Right ventricle myocardium inferior (tissue), 1 donor: ENCODE results near the gene ATP10A. TPM values are rescaled to one million over a fixed set of nuclear protein-coding genes. Genes with fewer than 3 reads are reported as not detected.

Experiments used
- ATAC-seq: fragments of 200-7000 bp; cut with Tn5 transposase; one replicate; pipeline ENCODE4 v1.9.1; 2020; ENCODE audit warnings: mild to moderate bottlenecking, moderate library complexity
- DNase-seq: peaks from one replicate; pipeline ENCODE4 v3.0.0; 2021; ENCODE audit errors: missing footprints
- intact Hi-C: fragments of 100-400 bp; cut with DNase I; formaldehyde crosslinking; loops from one replicate; pipeline ENCODE4 v1.11.0; 2022
- total RNA-seq: library from RNA; stranded (reverse); fragmentation: NEBNext Ultra II Directional; extraction: Animal tissue kit (Norgen Biotek cat#: 25700); gene quantifications from one replicate; pipeline ENCODE4 v1.2.1, GENCODE V29; 2021
- donor health status: DM: no; HTN: yes; CAD: no; lungs with severe emphysema.

ATP10A gene
- total RNA-seq, 1 donor from 2014 or later: 1.7 TPM

DNA sequence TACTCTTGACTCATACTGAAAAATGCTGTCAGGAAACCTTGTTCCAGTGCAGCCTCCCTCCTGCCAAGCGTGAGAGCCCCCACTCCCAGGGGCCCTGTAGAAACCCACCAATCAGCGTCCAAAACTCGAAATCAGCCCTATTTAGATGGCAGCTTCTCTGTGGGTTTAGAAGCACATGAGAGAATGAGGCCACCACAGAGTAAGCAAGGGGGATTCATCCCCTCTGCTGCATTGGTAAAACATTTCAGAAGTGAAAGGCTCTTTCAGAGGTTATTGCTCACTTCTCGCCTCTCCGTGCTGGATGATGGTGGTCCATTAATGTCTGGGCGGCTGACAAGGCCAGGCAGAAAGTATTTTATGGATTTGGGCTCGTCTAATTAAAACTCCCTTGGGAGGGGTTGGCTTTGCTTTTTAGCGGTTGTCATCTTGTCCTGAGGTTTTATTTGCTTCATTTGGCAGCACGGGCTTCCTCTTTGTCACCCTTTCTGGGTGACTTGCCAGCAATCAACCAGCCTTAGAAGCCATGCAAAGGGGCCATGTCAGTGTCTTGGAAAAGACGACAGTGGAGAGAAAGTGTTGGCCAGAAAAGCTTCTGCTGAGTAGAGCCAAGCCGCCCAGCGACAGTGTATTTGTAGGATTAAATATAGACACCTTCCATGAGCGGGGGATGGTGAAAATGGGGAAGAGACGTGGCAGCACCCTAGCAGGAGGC is 145.5 kb downstream of the ATP10A start:
- DNase-seq (no peak), ATAC-seq (no peak)
- intact Hi-C loops: no loop called here

DNA sequence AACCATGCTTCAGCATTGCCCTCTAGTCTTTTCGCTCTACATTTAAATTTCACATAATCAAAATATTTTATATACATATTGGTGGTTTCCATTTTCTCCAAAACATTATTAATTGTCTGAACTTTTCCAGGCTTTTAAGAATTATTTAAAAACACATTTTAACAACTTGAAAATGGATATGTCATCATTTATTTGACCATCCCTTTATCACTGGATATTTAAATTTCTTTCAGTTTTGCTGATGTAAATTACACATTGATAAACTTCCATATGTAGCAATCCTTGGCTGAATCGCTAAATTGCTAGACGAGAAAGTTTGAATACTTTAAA is 146.0 kb downstream of the ATP10A start:
- ATAC-seq (no peak), DNase-seq (no peak)
- intact Hi-C loops: no loop called here

DNA sequence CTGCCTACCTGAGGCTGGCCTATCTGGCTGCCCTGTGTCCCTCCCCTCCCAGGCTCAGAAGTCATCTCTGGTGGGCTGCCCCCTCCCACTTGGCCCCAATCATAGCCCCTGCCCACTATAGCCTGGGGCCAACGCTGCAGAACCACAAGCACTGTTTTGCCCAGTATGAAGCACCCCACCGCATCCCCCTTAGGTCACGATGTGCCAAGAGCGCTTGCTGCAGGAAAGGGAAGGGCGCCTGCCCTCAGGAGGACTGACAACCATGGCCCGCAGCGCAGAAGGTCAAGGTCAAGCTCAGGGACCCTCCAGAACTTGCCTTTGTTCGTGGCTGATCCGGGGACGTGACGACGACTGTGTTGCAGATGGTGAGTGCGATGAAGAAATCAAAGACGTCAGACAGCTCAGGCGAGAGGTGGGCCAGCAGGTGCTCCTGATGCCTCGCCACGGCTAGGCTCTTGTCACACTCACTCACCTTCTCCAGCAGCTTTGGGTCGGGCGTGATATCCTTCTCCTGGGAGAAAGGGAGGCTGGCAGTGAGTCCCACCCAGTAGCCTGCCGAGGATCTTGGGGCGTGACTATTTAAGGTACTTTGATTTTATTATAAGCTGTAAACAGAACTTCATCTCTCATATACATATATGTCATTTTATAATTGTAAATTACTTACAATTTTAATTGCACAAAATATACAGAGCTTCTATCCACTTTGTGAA is 146.6 kb downstream of the ATP10A start:
- DNase-seq: no peak
- ATAC-seq: no peak
- intact Hi-C loops: no loop called here

DNA sequence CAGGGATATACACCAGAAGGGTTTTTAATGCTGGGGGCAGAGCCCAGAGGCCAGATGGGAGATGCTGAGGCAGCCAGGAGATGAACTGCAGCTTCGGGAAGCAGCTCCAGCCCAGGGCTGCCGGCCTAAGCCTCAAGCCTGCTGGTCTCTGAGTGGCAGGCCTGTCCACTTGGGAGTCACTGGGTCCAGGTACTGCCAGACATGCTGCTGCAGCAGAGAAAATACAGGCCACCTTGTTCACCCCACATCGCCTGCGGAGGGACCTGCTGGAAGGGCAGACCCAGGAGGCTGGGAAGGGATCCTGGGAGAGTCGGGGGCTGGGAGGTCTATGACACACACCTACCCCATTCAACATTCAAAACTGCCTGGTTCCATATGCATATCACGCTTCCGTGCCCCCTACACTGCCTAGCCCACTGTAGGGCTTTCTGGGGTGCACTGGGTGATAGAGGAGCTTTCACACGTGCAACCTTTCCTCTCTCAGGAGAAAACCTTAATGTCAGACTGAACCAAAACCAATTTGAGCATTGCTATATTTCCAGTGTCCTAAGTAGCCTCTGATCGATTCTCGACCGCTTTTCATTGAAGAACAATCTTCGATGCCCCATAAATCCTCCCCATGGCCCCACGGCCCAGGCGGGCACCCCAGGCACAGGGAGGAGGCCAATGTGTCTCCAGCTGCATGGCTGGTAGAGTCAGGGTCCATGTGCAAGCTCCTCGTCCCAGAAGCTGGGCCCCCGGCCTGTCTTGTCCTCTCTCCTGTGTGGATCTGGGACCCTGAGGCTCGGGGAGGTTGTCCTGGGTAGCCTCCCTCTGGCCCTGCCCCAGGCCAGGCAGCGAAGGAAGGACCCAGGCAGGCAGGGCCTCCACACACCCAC is 147.4 kb downstream of the ATP10A start:
- intact Hi-C loops: no loop called here
- ATAC-seq (no peak), DNase-seq (no peak)

DNA sequence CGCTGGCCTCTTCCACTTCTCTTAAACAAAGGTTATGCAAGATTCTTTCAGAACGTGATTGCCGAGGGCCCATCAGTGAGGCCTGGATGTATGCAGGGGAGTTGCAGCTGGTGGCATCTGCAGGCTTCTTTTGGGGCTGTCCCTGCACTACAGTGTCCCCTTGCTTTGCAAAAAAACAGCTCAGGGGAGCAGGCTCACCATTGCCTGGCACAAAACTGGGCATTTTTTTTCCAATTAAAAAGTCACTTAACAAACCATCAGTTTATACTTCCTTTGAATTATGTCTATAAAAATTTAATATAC is 148.6 kb downstream of the ATP10A start:
- intact Hi-C loops: no loop called here
- DNase-seq (no peak), ATAC-seq (no peak)

DNA sequence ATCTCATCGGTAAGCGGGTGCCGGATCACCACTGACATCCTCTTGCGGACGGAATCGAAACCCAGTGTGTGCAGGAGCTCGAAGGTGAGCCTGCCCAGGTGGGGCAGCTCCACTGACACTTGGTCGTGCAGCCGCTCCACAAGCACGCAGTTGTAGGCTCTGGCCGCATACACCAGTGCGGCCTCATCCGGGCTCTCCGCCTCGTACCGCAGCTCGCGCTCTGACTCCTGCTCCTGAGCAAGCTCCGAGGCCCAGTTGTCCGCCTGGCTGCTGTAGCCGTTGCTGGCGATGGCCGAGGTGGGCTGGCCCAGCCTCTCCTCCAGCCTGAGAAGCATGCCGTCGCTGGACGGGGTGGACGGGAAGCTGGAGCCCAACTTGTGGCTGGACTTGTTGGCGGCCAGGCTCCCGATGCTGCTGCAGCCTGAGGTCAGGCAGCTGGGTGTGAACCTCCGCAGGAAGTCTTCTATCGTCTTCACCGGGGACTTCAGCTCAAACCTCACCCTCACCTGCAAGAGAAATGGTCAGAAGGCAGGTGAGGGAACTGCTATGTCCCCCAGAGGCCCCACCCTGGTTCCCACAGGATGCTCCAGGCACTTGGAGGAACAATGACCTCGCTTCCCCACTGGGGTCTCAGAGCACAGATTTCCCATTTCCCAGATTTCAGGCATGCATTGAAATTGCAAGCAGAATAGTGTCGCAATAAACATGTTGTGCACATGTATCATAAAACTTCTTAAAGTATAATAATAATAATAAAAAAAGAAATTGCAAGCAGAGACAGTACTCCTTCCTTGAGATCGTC is 149.2 kb downstream of the ATP10A start:
- DNase-seq (no peak), ATAC-seq (no peak)
- intact Hi-C loops: no loop called here

DNA sequence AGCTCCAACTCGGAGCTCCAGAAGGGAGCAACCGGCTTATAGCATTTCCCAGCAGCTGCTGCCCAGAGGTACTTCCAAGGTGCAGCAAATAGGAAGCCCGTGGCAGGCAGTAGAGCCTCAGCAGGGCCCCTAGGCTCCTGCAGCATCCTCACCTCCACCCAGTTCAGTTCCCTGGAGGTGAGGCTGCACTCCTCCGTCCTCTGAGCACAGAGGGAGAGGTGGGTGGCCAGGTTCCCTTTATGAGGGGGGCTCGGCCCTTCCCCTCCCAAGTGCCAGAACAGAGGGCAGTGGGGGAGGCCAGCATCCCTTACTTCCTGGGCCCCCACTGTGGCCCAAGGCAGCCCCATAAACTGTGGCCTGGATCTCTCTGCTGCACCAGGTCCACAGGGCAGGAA is 150.2 kb downstream of the ATP10A start:
- ATAC-seq (no peak), DNase-seq (no peak)
- intact Hi-C loops: no loop called here

DNA sequence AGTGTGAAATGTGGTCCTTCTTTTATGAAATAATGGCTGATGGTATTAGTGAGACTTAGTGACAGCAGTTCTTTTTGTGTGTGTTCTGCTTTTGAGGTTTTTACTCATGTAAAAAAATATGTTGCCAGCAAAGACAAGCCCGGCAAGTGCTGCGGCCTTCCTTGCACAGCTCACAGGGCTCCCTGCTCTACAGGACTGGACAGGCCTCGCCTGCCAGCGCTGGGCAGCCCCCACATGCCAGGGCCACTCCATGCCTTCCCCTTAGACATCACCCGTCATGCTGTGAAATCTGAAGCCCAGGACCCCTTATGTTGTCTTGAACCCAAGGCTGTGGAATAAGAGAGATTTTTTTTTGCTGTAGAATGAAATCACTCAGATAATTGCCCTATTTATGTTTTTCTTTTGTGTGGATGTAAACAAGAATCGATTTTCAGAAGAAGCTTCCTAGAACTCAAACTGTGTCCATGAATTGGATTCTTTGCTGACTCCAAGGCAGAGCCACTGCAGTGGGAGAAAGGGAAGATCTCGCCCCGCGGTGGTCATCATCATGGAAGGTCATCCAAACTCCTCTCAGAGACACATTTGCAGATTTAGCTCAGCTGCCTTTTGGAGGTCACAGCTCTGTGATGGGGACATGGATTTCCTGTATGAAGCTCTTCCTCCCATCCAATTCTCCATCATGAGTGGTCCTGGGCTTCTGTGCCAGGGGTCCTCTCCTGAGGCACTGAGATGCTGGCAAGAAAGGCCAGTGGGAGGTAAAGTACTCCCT is 150.8 kb downstream of the ATP10A start:
- DNase-seq (no peak), ATAC-seq (no peak)
- intact Hi-C loops: no loop called here

DNA sequence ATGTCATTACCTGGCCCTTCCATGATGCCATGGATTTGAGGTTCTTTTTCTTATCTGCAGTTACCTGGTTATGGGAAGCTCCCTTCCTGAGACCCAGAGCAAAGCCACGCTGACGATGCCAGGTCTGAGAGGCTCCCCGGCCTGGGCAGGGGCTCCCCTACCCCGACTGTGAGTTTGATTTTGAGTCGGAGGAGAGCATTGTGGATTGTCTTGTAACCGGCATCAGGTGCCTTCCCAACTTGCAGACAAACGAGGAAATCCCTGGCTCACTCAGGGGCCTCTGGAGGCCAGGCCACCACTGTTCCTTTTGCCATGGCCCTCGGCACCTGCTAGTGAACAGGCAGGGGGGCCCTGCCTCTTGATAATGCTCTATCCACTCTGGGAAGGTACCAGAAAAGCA is 151.4 kb downstream of the ATP10A start:
- intact Hi-C loops: no loop called here
- DNase-seq: no peak
- ATAC-seq: no peak

DNA sequence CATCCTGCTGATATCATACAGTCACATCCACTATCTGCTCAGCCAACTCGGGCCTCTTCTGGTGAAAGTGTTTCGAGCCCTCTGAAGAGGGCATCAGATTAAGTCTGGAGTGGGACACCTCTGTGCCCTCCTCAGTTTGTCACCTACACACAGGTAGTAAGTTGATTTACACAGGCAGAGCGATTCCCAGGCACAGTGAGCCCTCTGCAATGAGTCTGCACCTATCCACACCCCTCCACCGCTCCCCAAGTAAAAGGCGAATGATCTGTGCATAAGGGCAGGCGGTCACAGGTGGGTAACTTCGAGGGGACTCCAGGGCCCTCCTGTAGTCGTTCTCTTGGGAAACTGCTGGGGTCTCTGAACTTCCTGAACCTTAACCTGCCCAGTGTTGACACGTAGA is 152.0 kb downstream of the ATP10A start:
- intact Hi-C loops: no loop called here
- ATAC-seq (no peak), DNase-seq (no peak)

DNA sequence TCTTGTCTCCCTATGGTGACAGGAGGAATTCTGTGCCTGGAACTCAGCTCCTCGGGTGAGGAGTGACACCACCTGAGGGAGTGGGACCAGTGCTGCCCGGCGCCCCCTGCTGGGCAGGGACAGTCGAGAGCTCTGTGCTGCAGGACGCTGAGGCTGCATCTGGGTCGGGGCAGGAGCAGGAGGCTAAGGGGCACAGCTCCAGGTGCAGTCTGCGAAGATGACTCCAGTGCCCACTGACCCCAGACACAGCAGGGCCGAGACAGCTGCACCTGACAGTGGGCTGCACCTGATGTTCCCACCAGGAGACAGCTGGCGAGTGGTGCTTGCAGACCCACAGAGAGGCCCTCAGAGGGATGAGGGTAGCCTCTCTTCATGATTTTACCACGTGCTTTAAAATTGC is 152.9 kb downstream of the ATP10A start:
- intact Hi-C loops: no loop called here
- ATAC-seq (peak; percentile 61), DNase-seq (no peak)

DNA sequence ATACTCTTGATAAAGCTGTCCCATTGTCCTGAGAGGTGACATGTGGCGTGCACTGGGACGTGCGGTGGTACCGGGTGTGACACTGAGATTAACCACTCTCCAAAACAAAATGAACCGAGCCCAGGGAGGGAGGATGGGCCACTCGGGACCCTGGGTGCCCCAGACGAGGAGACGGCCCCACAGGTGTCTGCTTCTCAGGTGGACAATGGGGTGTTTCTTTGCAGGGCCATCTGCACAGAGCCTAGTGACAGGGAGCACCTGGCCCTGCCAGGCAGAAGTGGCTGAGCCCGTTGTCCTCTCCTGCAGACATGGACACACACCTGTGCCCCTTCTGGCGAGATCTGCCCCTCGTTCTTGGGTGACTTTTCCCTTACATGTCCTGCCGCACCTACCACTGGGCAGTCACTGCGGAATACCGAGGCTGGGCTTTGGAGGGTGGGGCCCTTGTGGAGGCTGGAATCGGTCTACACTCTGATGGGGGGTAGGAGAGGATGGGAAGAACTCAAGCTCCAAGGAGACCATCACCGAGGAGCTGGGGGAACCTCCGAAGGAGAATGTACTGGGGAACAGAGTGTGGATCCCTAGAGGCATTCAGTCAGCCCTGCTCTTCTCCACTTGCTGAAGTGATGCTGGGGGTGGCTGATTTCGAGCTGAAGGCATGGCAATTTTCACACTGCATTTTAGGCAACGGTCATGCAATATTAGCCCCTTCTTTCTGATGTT is 153.5 kb downstream of the ATP10A start:
- ATAC-seq (no peak), DNase-seq (no peak)
- intact Hi-C loops: loop anchor here (5.0 to 10.0 kb wide), 2 partner anchors 65 to 202 kb away; no protein-coding TSS in a partner anchor

DNA sequence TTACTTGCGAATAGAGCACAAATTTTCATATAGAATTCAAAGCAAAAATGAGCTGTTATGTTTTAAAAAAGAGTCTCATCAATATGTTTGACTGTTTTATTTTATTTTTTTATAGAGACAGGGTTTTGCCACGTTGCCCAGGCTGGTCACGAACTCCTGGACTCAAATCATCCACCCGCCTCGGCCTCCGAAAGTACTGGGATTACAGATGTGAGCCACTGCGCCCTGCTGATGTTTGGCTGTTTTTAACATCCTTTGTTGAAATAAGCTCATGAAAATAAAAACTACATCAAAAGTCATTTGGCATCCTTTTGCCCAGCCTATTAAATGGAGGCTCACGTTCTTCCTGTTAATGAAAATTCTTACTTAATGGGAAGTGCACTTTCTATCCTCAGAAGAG is 154.7 kb downstream of the ATP10A start:
- intact Hi-C loops: loop anchor here (5.0 to 10.0 kb wide), 2 partner anchors 64 to 201 kb away; no protein-coding TSS in a partner anchor
- DNase-seq: no peak
- no peak for ATAC-seq

DNA sequence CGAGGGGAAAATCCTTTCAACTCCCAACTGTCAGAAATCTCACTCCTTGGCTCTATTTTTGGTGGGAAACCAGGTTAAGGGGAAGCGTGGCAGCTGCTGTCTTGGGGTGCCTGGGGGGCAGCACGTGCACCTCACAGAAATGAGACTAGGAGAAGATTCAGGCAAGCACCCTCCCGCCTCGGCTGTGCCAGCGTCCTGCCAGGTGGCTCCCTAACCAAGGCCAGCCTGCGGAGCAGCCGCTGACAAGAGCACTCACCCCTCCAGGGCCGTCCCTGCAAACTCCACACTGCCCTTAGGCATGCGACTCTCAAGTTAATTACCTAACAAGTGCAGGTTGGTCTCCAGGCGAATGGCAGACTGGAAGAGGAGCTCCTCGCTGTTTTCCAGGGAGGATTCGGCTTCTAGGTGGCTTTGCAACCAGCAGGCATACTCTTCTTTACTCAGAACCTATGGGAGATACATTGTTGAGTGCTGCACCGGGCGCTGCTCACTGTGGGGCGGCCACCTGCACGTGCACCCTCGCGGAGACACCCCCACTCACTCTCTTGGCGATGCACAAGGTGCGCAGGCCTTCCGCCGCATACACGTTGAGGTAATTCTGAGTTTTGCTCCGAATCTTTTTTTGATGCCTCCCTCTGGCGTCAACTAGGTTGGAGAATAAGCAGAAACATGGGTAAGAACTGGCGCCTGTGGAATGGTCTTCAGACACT is 155.3 kb downstream of the ATP10A start:
- DNase-seq (no peak), ATAC-seq (no peak)

DNA sequence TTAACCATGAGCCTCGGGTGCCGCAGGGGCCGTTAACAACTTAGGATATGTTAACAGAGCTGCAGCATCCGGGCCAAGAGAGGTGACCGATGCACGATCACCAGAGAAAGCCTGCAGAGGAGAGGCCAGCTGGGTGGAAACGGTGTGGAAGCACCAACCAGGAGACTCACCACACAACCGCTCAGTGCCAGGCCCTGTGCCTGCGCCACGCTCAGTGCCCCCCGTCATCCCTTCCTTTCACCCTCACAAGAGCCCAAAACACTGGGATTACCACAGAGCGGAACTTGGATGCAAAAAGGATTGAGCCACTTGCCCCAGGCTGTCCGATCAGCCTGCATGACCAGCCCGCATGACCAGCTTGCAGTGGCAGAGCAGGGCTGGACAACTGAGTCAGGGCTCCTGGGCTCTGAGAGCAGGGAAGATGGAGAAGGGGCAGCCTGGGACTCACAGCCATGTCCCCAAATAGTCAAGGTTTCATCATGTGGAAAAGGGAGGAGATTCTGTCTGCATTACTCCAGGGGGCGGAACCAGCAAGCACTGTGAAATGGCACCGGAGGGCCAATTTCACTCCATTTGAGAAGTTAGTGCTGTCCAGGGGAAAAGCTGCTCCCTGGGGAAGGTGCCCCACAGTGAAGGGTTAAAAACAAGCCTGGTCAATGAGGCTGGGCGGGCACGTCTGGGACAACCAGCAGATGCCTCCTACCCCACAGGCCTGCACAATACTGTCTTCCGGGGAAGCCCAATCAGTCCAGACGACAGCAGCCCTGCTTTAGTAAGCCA is 156.8 kb downstream of the ATP10A start:
- DNase-seq (no peak), ATAC-seq (no peak)
- intact Hi-C loops: loop anchor here (5.0 to 10.0 kb wide), 2 partner anchors 62 to 199 kb away; no protein-coding TSS in a partner anchor

More for the DNA sequence above, 155.3 kb downstream of the ATP10A start:
- intact Hi-C loops: loop anchor here (5.0 to 10.0 kb wide), 2 partner anchors 63 to 201 kb away; no protein-coding TSS in a partner anchor

DNA sequence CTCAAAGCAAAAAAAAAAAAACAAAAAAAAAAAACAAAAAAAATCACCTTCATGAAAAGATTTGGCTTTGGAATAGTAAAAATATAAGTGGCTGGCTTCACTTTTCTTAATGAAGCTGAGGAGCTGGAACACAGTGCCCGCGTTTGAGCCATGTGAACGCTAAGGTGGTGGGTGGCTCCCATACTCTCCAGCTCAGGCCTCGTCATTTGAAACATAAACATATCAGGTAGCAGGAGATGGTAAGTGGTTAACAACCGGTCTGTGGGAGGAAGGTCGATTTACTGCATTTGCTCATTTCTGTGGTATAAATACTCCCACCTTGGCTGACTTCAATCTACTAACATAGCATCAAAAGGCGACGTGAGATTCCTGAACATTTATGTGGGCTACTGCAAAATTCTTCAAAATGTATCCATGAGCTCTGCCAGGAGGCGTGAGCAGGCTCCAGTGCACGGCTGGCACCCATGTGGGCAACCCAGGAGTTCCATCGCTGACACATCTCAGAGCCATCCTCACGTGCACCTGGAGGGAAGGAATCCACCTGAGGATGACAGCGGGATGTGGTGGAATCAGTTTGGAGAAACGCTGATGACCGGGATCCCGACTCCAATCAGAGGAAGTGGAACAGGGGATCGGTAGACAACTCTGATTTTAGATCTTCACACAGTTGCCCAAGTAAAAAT is 157.6 kb downstream of the ATP10A start:
- no peak for ATAC-seq
- no peak for DNase-seq
- intact Hi-C loops: loop anchor here (5.0 to 10.0 kb wide), 2 partner anchors 61 to 198 kb away; no protein-coding TSS in a partner anchor
